GM12875 (cell line): ENCODE data around the gene ZYG11A.
A peak's percentile ranks its signal among the peaks of the same experiment; 100 is the strongest.
"Not testable (repeated sequence)": the region's sequence is repeated elsewhere in the genome, so short reads cannot be mapped to it uniquely, and the experiment has no call there.

Experiments
- H3K4me3 ChIP-seq: one replicate; pipeline ENCODE4 v1.5.1; 2011; ENCODE audit warnings: low read depth, low read length, control low read depth
- CTCF ChIP-seq: IDR thresholded peaks from 2 replicates; pipeline ENCODE4 v1.5.1; 2011; ENCODE audit warnings: low read depth, mild to moderate bottlenecking, control low read depth, inconsistent platforms, low read length, moderate library complexity, borderline replicate concordance; ENCODE audit not compliant: insufficient read depth

ZYG11A gene

GRCh38 chr1:52842643-52843310 is at the start of gene ZYG11A:
TSS of gene ZYG11A (plus strand) at chr1:52842760. CDS start at chr1:52842884, 124 bp downstream.
- H3K4me3 ChIP-seq: peak within 1 kb of the TSS; percentile 79
- TF ChIP-seq CTCF: peak; percentile 56

- H3K4me3 ChIP-seq: not testable (repeated sequence)
Observed at GRCh38 chr1:52793717-52794116, 48.8 kb upstream of the ZYG11A start.

GRCh38 chr1:52795464-52795863 is 47.1 kb upstream of the ZYG11A start:
- TF ChIP-seq CTCF: no peak
- H3K4me3 ChIP-seq: no peak overlapping the region

GRCh38 chr1:52798331-52798730 is 44.2 kb upstream of the ZYG11A start:
- no peak for TF ChIP-seq CTCF
- no peak overlapping the region for H3K4me3 ChIP-seq

- TF ChIP-seq CTCF: no peak
Observed at GRCh38 chr1:52801011-52801410, 41.5 kb upstream of the ZYG11A start.

GRCh38 chr1:52804083-52804482 is 38.5 kb upstream of the ZYG11A start:
- H3K4me3 ChIP-seq: not testable (repeated sequence)

More at GRCh38 chr1:52801011-52801410, 41.5 kb upstream of the ZYG11A start:
- no peak overlapping the region for H3K4me3 ChIP-seq

GRCh38 chr1:52814465-52814864 is 28.1 kb upstream of the ZYG11A start:
- H3K4me3 ChIP-seq: no peak overlapping the region
- no peak for TF ChIP-seq CTCF

GRCh38 chr1:52820830-52821229 is 21.7 kb upstream of the ZYG11A start:
- not testable (repeated sequence) for H3K4me3 ChIP-seq

- no peak for TF ChIP-seq CTCF
- H3K4me3 ChIP-seq: no peak overlapping the region
Observed at GRCh38 chr1:52825868-52826267, 16.7 kb upstream of the ZYG11A start.
